ENCODE measurements around the gene DNAI1.
"Not testable (repeated sequence)": the region's sequence is repeated elsewhere in the genome, so short reads cannot be mapped to it uniquely, and the experiment has no call there.

Gene DNAI1

GRCh38 chr9:34451135-34451534, 7.5 kb upstream of the DNAI1 start:
- no peak for DNase-seq

- no peak for DNase-seq
These were observed 7.1 kb upstream of the DNAI1 start for GRCh38 chr9:34451545-34451944.

- DNase-seq: no peak
These were observed 6.0 kb upstream of the DNAI1 start for GRCh38 chr9:34452568-34452967.

GRCh38 chr9:34454571-34455065, 4.0 kb upstream of the DNAI1 start:
- DNase-seq: peak; percentile 92

- DNase-seq: no peak
These were observed 2.5 kb upstream of the DNAI1 start for GRCh38 chr9:34456151-34456550.

GRCh38 chr9:34456746-34457145, 1.9 kb upstream of the DNAI1 start:
- no peak for DNase-seq

- DNase-seq: peak; percentile 87
These were observed 1.2 kb upstream of the DNAI1 start for GRCh38 chr9:34457266-34458012.

GRCh38 chr9:34458959-34459340, 345 bp downstream of the DNAI1 start:
- no peak for DNase-seq

GRCh38 chr9:34459356-34459755, 751 bp downstream of the DNAI1 start:
- no peak for DNase-seq

- peak; percentile 7 for DNase-seq
These were observed 1.3 kb downstream of the DNAI1 start for GRCh38 chr9:34459941-34460340.

GRCh38 chr9:34463098-34463900, 4.7 kb downstream of the DNAI1 start:
- DNase-seq: peak; percentile 41

- DNase-seq: no peak
These were observed 5.3 kb downstream of the DNAI1 start for GRCh38 chr9:34463901-34464232.

GRCh38 chr9:34464571-34464970, 6.0 kb downstream of the DNAI1 start:
- no peak for DNase-seq

GRCh38 chr9:34465468-34465867, 6.9 kb downstream of the DNAI1 start:
- no peak for DNase-seq

GRCh38 chr9:34475097-34475496, 16.5 kb downstream of the DNAI1 start:
- no peak for DNase-seq

- DNase-seq: no peak
These were observed 18.9 kb downstream of the DNAI1 start for GRCh38 chr9:34477541-34477940.

GRCh38 chr9:34479431-34479866, 20.8 kb downstream of the DNAI1 start:
- DNase-seq: no peak

- not testable (repeated sequence) for DNase-seq
These were observed 23.0 kb downstream of the DNAI1 start for GRCh38 chr9:34481620-34482019.

GRCh38 chr9:34482746-34483145, 24.1 kb downstream of the DNAI1 start:
- not testable (repeated sequence) for DNase-seq

GRCh38 chr9:34484678-34485077, 26.1 kb downstream of the DNAI1 start:
- DNase-seq: no peak

- no peak for DNase-seq
These were observed 27.2 kb downstream of the DNAI1 start for GRCh38 chr9:34485822-34486221.

GRCh38 chr9:34486572-34486971, 28.0 kb downstream of the DNAI1 start:
- no peak for DNase-seq

GRCh38 chr9:34490360-34490759, 31.8 kb downstream of the DNAI1 start:
- no peak for DNase-seq

GRCh38 chr9:34490760-34491159, 32.2 kb downstream of the DNAI1 start:
- no peak for DNase-seq

Data from fibroblast of skin of back (primary cell).